ENCODE results near the gene KRTAP15-1.

GRCh38 chr21:30479259-30479658 lies 39.2 kb downstream of the KRTAP15-1 start:
- TF ChIP-seq CTCF (IDR thresholded peaks at IDR 0.05) (no peak), POLR2A (IDR thresholded peaks at IDR 0.05) (no peak)

All from esophagus squamous epithelium (tissue), 4 donors.